ENCODE results near the gene SUCO.
A peak's percentile ranks its signal among the peaks of the same experiment; 100 is the strongest.

Gene SUCO

DNA sequence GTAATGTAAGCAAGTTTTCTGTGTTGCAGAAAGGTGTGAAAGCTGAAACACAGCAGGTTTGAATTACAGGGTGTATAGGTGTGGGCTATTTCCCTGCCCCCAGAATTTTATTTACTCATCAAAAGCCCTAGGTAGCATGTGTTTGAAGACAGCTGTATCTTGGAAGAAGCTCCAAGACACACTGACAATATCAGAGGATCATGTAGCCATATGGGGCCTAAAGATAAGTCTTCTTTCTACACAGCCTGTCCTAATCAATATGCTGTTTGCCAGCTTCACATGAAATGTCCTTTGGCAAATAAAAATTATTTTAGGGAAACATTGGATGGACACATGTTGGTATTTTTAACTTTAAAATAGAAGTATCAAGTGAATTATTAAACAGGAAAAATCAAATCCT lies 17.5 kb upstream of the SUCO start:
- Histone ChIP-seq H3K23ac (ENCODE audit: low read length) (no peak overlapping the region), H2BK12ac (ENCODE audit: low read length) (no peak overlapping the region), H2BK120ac (ENCODE audit: insufficient read depth, low read length, poor library complexity) (no peak overlapping the region), H3K18ac (ENCODE audit: low read length) (no peak overlapping the region), H3K4me2 (ENCODE audit: low read length) (no peak overlapping the region), H3K79me2 (ENCODE audit: control insufficient read depth, insufficient read depth, low read length, poor library complexity) (no peaks in the 10 kb centered on the region), H3K14ac (ENCODE audit: low read length) (no peak overlapping the region), H3K9ac (ENCODE audit: low read length) (no peak overlapping the region), H3K36me3 (ENCODE audit: control insufficient read depth in 1 of 2, insufficient read depth in 2 of 2, low read length in 2 of 2) (no peaks in the 10 kb centered on the region), H3K27me3 (ENCODE audit: insufficient read depth, low read length) (no peaks in the 10 kb centered on the region), H3K4me1 (ENCODE audit: control insufficient read depth in 1 of 2, insufficient read depth in 2 of 2, low read length in 2 of 2) (peaks cover 0 to 3% of the 10 kb centered on the region in 2 experiments), H4K8ac (ENCODE audit: low read depth, low read length) (no peak overlapping the region), H2AK5ac (ENCODE audit: low read length) (no peak overlapping the region), H2AFZ (ENCODE audit: insufficient read depth, low read length, poor library complexity) (no peak overlapping the region), H3K4ac (ENCODE audit: low read depth, low read length) (no peak overlapping the region), H3K27ac (ENCODE audit: low read depth, low read length) (no peak overlapping the region), H3K9me3 (ENCODE audit: insufficient read depth, low read depth, low read length) (no peaks in the 10 kb centered on the region), H2BK5ac (ENCODE audit: low read depth, low read length, poor library complexity) (no peak overlapping the region), H3K4me3 (ENCODE audit: low read depth, low read length) (no peak overlapping the region), H3K79me1 (ENCODE audit: low read length) (peaks cover 3% of the 10 kb centered on the region), H4K91ac (ENCODE audit: low read depth, low read length) (no peak overlapping the region), H4K12ac (ENCODE audit: low read depth, low read length) (no peak overlapping the region)
- no peak for DNase-seq

DNA sequence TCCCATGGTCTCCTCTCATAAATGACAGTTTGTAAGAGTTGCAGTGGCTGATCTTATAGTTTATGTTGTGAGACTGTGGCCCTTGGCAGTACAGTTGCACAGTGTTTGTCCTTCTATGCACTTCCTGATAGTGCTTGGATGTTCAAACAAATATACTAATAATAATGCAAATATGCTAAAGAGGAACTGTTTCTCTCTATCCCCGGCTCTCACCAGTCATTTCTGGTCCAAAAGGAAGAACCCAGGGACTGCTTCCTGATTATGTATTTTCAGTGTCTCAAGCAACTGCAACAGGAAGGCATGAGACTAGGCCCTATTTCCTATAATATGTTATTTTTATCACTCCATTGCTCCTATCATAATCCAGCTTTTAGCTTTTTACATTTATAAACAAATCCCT lies 17.0 kb upstream of the SUCO start:
- WGBS (ENCODE audit: extremely low coverage, insufficient coverage, insufficient read length) = no CpG with 5 or more reads among the region's 1 CpG

DNA sequence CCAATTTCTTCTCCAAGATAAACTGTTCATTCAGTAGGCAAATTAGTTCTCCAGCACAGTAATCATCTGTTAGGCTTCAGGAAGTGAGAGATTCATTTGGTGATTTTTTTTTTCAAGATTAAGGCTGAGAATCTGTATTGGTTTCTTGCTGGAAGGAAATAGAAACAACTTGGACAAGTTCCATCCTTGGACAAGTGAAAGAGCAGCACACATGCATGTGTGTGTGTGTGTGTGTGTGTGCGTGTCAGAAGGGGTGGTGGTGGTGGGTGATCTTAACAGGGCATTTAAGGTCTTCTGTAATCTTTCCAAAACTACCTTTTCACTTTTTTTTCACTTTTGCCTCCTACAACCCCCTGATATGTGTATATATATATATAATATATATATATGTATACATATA lies 15.9 kb upstream of the SUCO start:
- Histone ChIP-seq H3K36me3 (ENCODE audit: control insufficient read depth in 1 of 2, insufficient read depth in 2 of 2, low read length in 2 of 2) (no peaks in the 10 kb centered on the region), H2BK12ac (ENCODE audit: low read length) (no peak overlapping the region), H4K12ac (ENCODE audit: low read depth, low read length) (no peak overlapping the region), H3K14ac (ENCODE audit: low read length) (no peak overlapping the region), H4K91ac (ENCODE audit: low read depth, low read length) (no peak overlapping the region), H3K4me3 (ENCODE audit: low read depth, low read length) (no peak overlapping the region), H3K4ac (ENCODE audit: low read depth, low read length) (no peak overlapping the region), H2AK5ac (ENCODE audit: low read length) (no peak overlapping the region), H3K27me3 (ENCODE audit: insufficient read depth, low read length) (no peaks in the 10 kb centered on the region), H3K4me2 (ENCODE audit: low read length) (no peak overlapping the region), H2BK5ac (ENCODE audit: low read depth, low read length, poor library complexity) (no peak overlapping the region), H3K4me1 (ENCODE audit: control insufficient read depth in 1 of 2, insufficient read depth in 2 of 2, low read length in 2 of 2) (no peaks in the 10 kb centered on the region), H3K27ac (ENCODE audit: low read depth, low read length) (no peak overlapping the region), H3K9me3 (ENCODE audit: insufficient read depth, low read depth, low read length) (no peaks in the 10 kb centered on the region), H3K9ac (ENCODE audit: low read length) (no peak overlapping the region), H3K18ac (ENCODE audit: low read length) (no peak overlapping the region), H3K79me1 (ENCODE audit: low read length) (no peaks in the 10 kb centered on the region), H3K79me2 (ENCODE audit: control insufficient read depth, insufficient read depth, low read length, poor library complexity) (no peaks in the 10 kb centered on the region), H3K23ac (ENCODE audit: low read length) (no peak overlapping the region), H2BK120ac (ENCODE audit: insufficient read depth, low read length, poor library complexity) (no peak overlapping the region), H4K8ac (ENCODE audit: low read depth, low read length) (no peak overlapping the region), H2AFZ (ENCODE audit: insufficient read depth, low read length, poor library complexity) (no peak overlapping the region)
- DNase-seq = no peak
- WGBS (ENCODE audit: extremely low coverage, insufficient coverage, insufficient read length) = no CpG with 5 or more reads among the region's 1 CpG

More for the DNA sequence above, 17.0 kb upstream of the SUCO start:
- Histone ChIP-seq H4K8ac (ENCODE audit: low read depth, low read length) (no peak overlapping the region), H3K14ac (ENCODE audit: low read length) (no peak overlapping the region), H3K9ac (ENCODE audit: low read length) (no peak overlapping the region), H2BK120ac (ENCODE audit: insufficient read depth, low read length, poor library complexity) (no peak overlapping the region), H3K79me2 (ENCODE audit: control insufficient read depth, insufficient read depth, low read length, poor library complexity) (no peaks in the 10 kb centered on the region), H3K27me3 (ENCODE audit: insufficient read depth, low read length) (no peaks in the 10 kb centered on the region), H3K9me3 (ENCODE audit: insufficient read depth, low read depth, low read length) (no peaks in the 10 kb centered on the region), H3K18ac (ENCODE audit: low read length) (no peak overlapping the region), H3K23ac (ENCODE audit: low read length) (no peak overlapping the region), H4K91ac (ENCODE audit: low read depth, low read length) (no peak overlapping the region), H3K36me3 (ENCODE audit: control insufficient read depth in 1 of 2, insufficient read depth in 2 of 2, low read length in 2 of 2) (no peaks in the 10 kb centered on the region), H3K4me1 (ENCODE audit: control insufficient read depth in 1 of 2, insufficient read depth in 2 of 2, low read length in 2 of 2) (no peaks in the 10 kb centered on the region), H3K79me1 (ENCODE audit: low read length) (no peaks in the 10 kb centered on the region), H2BK5ac (ENCODE audit: low read depth, low read length, poor library complexity) (no peak overlapping the region), H3K4me2 (ENCODE audit: low read length) (no peak overlapping the region), H2BK12ac (ENCODE audit: low read length) (no peak overlapping the region), H2AK5ac (ENCODE audit: low read length) (no peak overlapping the region), H3K4ac (ENCODE audit: low read depth, low read length) (no peak overlapping the region), H3K4me3 (ENCODE audit: low read depth, low read length) (no peak overlapping the region), H4K12ac (ENCODE audit: low read depth, low read length) (no peak overlapping the region), H2AFZ (ENCODE audit: insufficient read depth, low read length, poor library complexity) (no peak overlapping the region), H3K27ac (ENCODE audit: low read depth, low read length) (no peak overlapping the region)
- no peak for DNase-seq

DNA sequence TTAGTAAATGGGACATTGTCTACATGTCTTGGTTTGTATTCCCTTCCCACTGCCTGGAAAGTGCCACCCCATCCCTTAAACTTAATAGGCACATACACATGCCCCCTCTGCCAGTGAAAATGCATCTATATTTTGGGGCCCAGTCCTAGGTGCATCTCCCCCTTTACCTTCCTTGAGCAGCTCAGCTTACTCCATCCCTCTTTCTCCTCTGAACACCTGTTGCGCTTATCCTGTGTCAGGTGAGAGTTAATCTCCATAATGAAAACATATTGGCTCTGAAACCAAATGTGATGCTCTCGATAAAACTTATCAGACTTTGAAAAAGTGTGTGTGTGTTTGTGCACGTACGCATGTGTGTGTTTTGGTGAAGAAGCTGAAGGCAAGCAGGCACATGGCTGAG lies 15.4 kb upstream of the SUCO start:
- Histone ChIP-seq H3K79me1 (ENCODE audit: low read length) (no peaks in the 10 kb centered on the region), H3K79me2 (ENCODE audit: control insufficient read depth, insufficient read depth, low read length, poor library complexity) (no peaks in the 10 kb centered on the region), H3K4me3 (ENCODE audit: low read depth, low read length) (no peak overlapping the region), H3K9ac (ENCODE audit: low read length) (peak overlapping the region; percentile 47), H3K36me3 (ENCODE audit: control insufficient read depth in 1 of 2, insufficient read depth in 2 of 2, low read length in 2 of 2) (no peaks in the 10 kb centered on the region), H3K27me3 (ENCODE audit: insufficient read depth, low read length) (no peaks in the 10 kb centered on the region), H3K9me3 (ENCODE audit: insufficient read depth, low read depth, low read length) (no peaks in the 10 kb centered on the region), H2BK5ac (ENCODE audit: low read depth, low read length, poor library complexity) (no peak overlapping the region), H3K14ac (ENCODE audit: low read length) (no peak overlapping the region), H3K4me2 (ENCODE audit: low read length) (no peak overlapping the region), H4K8ac (ENCODE audit: low read depth, low read length) (no peak overlapping the region), H4K12ac (ENCODE audit: low read depth, low read length) (no peak overlapping the region), H3K18ac (ENCODE audit: low read length) (no peak overlapping the region), H2BK12ac (ENCODE audit: low read length) (no peak overlapping the region), H3K27ac (ENCODE audit: low read depth, low read length) (no peak overlapping the region), H3K4me1 (ENCODE audit: control insufficient read depth in 1 of 2, insufficient read depth in 2 of 2, low read length in 2 of 2) (no peaks in the 10 kb centered on the region), H2BK120ac (ENCODE audit: insufficient read depth, low read length, poor library complexity) (no peak overlapping the region), H2AFZ (ENCODE audit: insufficient read depth, low read length, poor library complexity) (no peak overlapping the region), H3K4ac (ENCODE audit: low read depth, low read length) (no peak overlapping the region), H2AK5ac (ENCODE audit: low read length) (no peak overlapping the region), H4K91ac (ENCODE audit: low read depth, low read length) (no peak overlapping the region), H3K23ac (ENCODE audit: low read length) (no peak overlapping the region)
- WGBS (ENCODE audit: extremely low coverage, insufficient coverage, insufficient read length) = no CpG with 5 or more reads among the region's 4 CpGs
- no peak for DNase-seq

Data from trophoblast cell (in vitro differentiated cells and primary cell).